Ovary (tissue), 3 donors: ENCODE results near the gene ASAH2.

Source experiments
- POLR2A ChIP-seq: fragments of 450-650 bp; IDR thresholded peaks from one replicate; pipeline ENCODE4 v1.6.1; 2017; ENCODE audit warnings: antibody characterized with exemption, mild to moderate bottlenecking, moderate library complexity
- TF ChIP-seq, protein P1 (sequence below), 3 donors: fragments of 450-650 bp in 2 of 3; fragments of 200-600 bp in 1 of 3; IDR thresholded peaks; one replicate each; pipeline versions ENCODE4 v1.5.1 to v1.8.0; 2016 to 2022; ENCODE audit warnings: antibody characterized with exemption in 3 of 3, mild to moderate bottlenecking in 1 of 3
- donor health status: DM: no; HTN: no; CAD: no.

DNA sequence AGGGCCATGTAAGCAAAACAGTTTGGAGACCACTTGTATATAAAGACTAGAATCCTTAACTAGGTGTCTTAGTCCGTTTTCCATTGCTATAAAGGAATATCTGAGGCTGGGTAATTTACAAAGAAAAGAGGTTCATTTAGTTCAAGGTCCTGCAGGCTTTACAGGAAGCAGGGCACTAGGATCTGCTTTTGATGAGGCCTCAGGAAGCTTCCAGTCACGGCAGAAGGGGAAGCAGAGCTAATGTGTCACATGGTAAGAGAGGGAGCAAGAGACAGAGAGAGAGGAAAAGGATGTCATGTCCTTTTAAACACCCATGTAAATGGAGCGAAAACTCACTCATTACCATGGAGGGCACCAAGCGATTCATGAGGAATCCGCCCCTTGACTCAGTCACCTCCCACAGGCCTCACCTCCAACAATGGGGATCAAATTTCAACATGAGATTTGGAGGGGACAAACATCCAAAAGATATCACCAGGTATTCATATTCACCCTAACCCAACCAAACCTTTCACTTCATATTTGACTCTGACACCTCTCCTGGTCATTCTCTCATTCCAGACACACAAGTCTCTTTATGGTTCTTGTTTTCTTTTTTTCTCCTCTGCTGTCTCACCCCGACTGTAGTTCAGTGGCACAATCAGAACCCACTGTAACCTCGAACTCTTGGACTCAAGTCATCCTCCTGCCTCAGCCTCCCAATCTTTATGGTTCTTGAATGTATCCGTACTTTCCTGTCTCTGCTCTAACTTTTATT, 30.1 kb upstream of the ASAH2 start:
- TF ChIP-seq, protein P1, sequence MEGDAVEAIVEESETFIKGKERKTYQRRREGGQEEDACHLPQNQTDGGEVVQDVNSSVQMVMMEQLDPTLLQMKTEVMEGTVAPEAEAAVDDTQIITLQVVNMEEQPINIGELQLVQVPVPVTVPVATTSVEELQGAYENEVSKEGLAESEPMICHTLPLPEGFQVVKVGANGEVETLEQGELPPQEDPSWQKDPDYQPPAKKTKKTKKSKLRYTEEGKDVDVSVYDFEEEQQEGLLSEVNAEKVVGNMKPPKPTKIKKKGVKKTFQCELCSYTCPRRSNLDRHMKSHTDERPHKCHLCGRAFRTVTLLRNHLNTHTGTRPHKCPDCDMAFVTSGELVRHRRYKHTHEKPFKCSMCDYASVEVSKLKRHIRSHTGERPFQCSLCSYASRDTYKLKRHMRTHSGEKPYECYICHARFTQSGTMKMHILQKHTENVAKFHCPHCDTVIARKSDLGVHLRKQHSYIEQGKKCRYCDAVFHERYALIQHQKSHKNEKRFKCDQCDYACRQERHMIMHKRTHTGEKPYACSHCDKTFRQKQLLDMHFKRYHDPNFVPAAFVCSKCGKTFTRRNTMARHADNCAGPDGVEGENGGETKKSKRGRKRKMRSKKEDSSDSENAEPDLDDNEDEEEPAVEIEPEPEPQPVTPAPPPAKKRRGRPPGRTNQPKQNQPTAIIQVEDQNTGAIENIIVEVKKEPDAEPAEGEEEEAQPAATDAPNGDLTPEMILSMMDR (IDR thresholded peaks at IDR 0.05), result no peak
- no peak for TF ChIP-seq POLR2A
